NCI-H345 treated with DMSO at 0.1 percent for 48 hours (cell line): ENCODE results near the gene BHLHE23.

Experiments used
- DNase-seq: peaks from one replicate; lab custom pipeline; 2025; ENCODE audit not compliant: unreplicated experiment; lab: John Stamatoyannopoulos, UW

The BHLHE23 gene

GRCh38 chr20:63006540-63007359 lies at the start of gene BHLHE23:
TSS of gene BHLHE23 (minus strand) at chr20:63006964. CDS start at chr20:63006774, 190 bp downstream.
- DNase-seq = no peak

- DNase-seq = no peak
These were observed 48.9 kb upstream of the BHLHE23 start for GRCh38 chr20:63055575-63056235.

DNA sequence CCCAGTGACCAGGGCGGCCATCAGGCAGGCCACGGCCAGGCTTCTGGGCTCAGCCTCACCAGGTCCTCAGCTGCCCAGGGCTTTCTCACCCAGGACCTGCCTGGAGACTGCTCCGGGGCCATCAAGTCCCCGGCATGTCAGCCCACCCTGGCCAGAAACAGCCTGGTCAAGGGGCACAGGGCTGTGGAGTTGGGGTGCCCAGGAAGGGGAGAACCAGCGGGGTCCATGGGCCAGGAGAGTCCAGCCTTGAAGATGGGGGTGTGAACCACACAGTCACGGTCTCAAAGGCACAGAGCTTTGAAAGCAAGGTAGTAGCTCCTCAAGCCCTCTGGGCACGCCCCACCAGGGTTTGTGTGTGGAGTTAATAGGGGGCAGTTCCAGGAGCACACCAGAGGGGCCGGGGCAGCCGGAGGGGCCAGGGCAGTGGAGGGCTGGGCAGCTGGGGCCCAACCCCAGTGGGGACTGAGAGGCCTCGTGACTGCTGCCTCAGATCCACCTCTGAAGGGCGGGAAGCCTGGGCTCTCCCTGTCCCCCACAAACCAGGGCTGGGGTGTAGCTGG lies 48.0 kb upstream of the BHLHE23 start:
- DNase-seq = no peak

- DNase-seq = no peak
These were observed 47.3 kb upstream of the BHLHE23 start for GRCh38 chr20:63054103-63054474.

DNA sequence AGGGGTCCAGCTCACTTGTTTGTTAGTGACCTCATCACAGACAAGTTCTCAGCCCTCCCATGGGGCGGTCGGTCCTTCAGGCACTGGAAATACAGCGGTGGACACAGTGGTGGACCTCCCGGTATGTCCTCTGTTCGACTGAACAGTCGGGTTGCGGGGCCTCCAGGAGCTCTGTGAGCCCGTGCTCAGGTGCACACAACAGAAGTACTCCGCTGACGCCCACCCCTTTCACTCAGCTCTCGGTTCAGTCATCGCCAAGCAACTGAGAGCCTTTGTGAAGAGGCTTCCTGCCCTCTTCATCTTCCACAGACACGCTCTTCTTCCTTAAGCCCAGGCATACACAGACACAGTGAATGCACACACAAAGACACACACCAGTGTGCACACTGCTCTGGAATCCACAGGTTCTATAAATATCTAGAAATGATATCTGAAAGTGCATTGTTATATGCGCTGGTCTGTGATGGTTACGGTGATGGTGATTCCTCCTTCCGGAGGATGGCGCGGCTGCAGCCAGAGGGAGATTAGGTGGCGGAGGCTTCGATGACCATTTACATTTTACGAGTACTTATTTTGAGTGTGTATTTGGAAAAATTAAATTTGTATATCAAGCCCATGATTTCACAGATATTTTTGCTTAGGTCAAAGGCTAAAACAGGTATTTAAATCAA lies 46.8 kb upstream of the BHLHE23 start:
- no peak for DNase-seq

DNA sequence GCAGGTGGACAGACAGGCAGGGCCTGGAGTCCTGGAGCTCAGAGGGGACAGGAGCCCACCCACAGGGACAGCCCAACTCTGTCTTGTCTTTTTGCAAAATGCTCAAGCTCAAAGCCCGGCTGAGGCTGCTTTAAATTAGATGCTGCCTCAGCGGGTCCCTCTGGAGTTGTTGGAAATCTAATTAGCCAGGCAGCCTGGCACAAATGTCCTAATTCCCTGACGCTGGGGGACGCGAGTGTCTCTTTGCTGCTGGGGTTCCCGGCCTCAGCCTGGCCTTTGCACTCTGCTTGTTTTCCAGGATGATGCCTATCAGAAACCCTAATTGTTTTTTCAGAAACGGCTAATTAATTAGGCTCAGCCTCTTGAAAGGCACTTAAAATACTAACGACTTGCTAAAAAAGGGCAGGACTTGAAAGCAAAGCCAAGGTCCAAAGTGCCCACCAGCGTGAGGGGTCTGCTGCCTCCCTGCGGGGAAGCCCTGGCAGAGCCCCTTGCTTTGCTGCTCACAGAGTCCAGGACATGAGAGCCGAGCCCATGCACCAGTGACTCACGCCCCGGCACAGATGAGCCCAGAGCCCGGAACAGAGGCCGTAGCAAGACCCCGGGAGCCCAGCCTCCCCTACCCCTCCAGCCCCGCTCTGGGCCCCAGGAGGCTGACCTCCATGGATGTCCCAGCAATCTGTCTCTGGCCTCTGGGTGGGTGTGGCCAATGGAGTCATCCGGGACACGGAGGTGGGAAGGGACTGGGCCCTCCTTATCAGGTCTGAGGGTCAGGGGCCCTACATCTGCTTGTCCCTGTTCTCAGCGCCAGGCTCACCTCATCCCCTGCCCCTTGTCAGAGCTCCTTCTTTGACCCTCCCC lies 46.0 kb upstream of the BHLHE23 start:
- DNase-seq = no peak

- no peak for DNase-seq
These were observed 45.1 kb upstream of the BHLHE23 start for GRCh38 chr20:63051911-63052310.

DNA sequence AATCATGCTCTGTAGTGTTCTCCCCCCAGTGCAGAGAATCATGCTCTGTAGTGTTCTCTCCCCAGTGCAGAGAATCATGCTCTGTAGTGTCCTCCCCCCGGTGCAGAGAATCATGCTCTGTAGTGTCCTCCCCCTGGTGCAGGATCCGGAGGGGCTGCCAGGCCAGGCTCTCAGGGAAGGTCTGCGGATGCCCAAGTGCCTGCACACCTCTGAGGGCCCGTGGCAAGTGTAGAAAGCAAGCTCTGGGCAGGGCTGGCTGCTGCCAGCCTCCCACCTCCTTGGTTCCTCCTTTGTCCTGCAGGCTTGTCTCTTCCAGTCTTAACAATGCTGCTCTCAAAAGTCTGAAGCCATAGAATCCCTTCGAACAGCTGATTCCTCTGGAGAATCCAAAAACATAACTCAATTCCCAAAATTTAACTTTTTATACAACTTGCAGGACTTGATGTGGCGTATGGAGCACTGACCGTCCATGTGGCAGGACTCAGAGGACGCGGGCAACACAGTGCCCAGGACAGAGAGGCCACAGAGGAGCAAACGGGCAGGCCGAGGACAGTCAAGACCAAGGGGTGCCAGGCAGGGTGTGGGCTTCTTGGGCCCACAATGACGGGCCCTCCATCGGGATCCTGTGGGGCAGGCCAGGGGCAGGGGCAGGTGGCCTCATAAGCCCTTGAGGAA lies 44.6 kb upstream of the BHLHE23 start:
- no peak for DNase-seq

GRCh38 chr20:63050406-63050805 lies 43.6 kb upstream of the BHLHE23 start:
- DNase-seq = no peak

- DNase-seq = no peak
These were observed 42.9 kb upstream of the BHLHE23 start for GRCh38 chr20:63049561-63050221.

DNA sequence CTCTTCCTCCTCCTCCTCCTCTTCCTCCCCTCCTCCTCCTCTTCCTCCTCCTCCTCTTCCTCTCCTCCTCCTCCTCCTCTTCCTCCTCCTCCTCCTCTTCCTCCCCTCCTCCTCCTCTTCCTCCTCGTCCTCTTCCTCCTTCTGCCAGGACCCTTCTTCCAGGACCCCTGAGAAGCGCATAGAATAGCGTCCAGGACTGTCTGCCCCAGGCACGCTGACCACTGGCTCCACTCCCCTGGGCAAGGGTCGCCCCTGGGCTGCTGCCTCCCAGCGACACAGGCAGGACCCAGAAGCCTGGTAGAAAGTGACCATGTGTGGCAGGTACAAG lies 42.4 kb upstream of the BHLHE23 start:
- no peak for DNase-seq

DNA sequence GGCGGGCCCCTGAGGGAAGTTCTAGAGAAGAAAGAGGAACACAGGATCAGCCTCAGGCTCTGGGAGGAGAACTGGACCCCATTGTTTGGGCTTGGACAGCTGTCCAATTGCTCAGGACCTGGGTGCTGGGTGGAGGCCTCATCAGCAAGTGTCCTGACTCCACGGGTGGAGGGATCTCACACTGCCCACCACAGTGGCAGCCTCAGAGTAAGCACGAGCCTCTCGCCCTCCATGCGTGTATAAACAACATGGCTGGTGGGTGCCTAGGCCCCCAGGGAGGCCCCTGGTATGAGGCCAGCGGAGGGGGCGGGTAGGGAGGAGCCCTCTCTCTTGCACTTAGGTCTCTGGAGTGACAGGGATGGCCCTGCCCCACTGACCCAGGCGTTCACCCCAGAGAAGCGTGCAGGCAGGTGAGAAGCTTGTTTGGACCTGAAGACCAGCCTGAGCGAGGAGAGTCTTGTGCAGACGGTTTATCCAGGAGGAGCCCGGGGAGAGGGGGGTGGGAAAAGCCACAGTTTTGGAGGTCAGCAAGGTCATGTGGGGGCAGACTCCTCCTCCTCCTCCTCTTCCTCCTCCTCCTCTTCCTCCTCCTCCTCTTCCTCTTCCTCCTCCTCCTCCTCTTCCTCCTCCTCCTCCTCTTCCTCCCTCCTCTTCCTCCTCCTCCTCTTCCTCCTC lies 41.9 kb upstream of the BHLHE23 start:
- no peak for DNase-seq

GRCh38 chr20:63047946-63048345 lies 41.2 kb upstream of the BHLHE23 start:
- DNase-seq = no peak

- no peak for DNase-seq
These were observed 40.5 kb upstream of the BHLHE23 start for GRCh38 chr20:63047267-63047666.

GRCh38 chr20:63046841-63047240 lies 40.1 kb upstream of the BHLHE23 start:
- DNase-seq = no peak

DNA sequence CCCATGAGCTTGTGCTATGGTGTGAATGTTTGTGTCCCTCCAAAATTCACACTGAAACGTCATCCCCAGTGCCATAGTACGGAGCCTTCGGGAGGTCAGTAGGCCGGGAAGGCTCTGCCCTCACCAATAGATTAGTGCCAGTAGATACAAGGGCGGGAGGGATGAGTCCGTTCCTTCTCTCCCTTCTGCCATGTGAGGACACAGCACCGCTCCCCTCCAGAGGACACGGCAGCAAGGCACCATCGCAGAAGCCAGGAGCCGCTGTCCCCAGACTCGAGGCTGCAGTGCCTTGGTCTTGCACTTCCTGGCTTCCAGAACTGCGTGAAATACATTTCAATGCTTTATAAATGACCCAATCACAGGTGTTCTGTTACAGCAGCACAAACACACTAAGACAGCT lies 39.2 kb upstream of the BHLHE23 start:
- no peak for DNase-seq

GRCh38 chr20:63045401-63045800 lies 38.6 kb upstream of the BHLHE23 start:
- DNase-seq = no peak

GRCh38 chr20:63044605-63045004 lies 37.8 kb upstream of the BHLHE23 start:
- DNase-seq = no peak

DNA sequence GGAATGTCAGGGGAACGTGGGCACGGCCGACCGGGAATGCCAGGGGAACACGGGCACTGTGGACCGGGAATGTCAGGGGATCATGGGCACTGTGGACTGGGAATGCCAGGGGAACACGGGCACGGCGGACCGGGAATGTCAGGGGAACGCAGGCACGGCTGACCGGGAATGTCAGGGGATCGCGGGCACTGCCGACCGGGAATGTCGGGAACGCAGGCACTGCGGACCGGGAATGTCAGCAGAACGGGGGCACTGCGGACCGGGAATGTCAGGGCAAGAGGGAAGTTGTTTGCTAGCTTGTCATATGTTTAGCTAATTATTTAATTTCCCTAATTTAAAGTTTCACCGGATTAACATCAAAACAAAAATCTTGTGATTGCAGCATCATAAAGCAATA lies 37.4 kb upstream of the BHLHE23 start:
- DNase-seq = no peak
